Epithelial cell of esophagus (primary cell): ENCODE data around the gene GLIPR1L2.
A peak's percentile ranks its signal among the peaks of the same experiment; 100 is the strongest.
"Not testable (repeated sequence)": the region's sequence is repeated elsewhere in the genome, so short reads cannot be mapped to it uniquely, and the experiment has no call there.

ENCODE experiments used
- DNase-seq: peaks from one replicate; pipeline ENCODE4 v3.0.0; 2010; ENCODE audit warnings: low read depth
- H3K4me3 ChIP-seq: 2 replicates; pipeline ENCODE4 v1.5.1; 2011; ENCODE audit warnings: mild to moderate bottlenecking, low read length, control low read depth
- CTCF ChIP-seq: IDR thresholded peaks from 2 replicates; pipeline ENCODE4 v1.5.1; 2011; ENCODE audit warnings: low read depth, mild to moderate bottlenecking, low read length, control low read depth, inconsistent platforms; ENCODE audit not compliant: insufficient read depth; ENCODE audit errors: missing control alignments

Gene GLIPR1L2

GRCh38 chr12:75427491-75427890 is 36.6 kb downstream of the GLIPR1L2 start:
- no peak for TF ChIP-seq CTCF
- DNase-seq, result no peak
- H3K4me3 ChIP-seq, result no peak overlapping the region

GRCh38 chr12:75428767-75429166 is 37.9 kb downstream of the GLIPR1L2 start:
- DNase-seq, result no peak
- no peak overlapping the region for H3K4me3 ChIP-seq
- no peak for TF ChIP-seq CTCF

GRCh38 chr12:75432924-75433323 is 42.0 kb downstream of the GLIPR1L2 start:
- no peak for DNase-seq
- TF ChIP-seq CTCF, result no peak
- no peak overlapping the region for H3K4me3 ChIP-seq

- no peak for TF ChIP-seq CTCF
- peak; percentile 47 for DNase-seq
- no peak overlapping the region for H3K4me3 ChIP-seq
Measured at GRCh38 chr12:75437564-75437963, 46.7 kb downstream of the GLIPR1L2 start.

- peak; percentile 38 for DNase-seq
- no peak overlapping the region for H3K4me3 ChIP-seq
- TF ChIP-seq CTCF, result no peak
Measured at GRCh38 chr12:75438059-75438754, 47.3 kb downstream of the GLIPR1L2 start.

- H3K4me3 ChIP-seq, result no peak overlapping the region
- no peak for DNase-seq
- TF ChIP-seq CTCF, result no peak
Measured at GRCh38 chr12:75439048-75439447, 48.2 kb downstream of the GLIPR1L2 start.

GRCh38 chr12:75439930-75440329 is 49.0 kb downstream of the GLIPR1L2 start:
- TF ChIP-seq CTCF, result no peak
- no peak overlapping the region for H3K4me3 ChIP-seq
- DNase-seq, result no peak

- DNase-seq, H3K4me3 ChIP-seq: not testable (repeated sequence)
Measured at GRCh38 chr12:75441687-75442449, 51.0 kb downstream of the GLIPR1L2 start.

GRCh38 chr12:75442454-75442853 is 51.6 kb downstream of the GLIPR1L2 start:
- DNase-seq, result not testable (repeated sequence)

More at GRCh38 chr12:75442454-75442853, 51.6 kb downstream of the GLIPR1L2 start:
- H3K4me3 ChIP-seq, result not testable (repeated sequence)
